Measurements from ENCODE around the gene COPS8.

The COPS8 gene

GRCh38 chr2:237125967-237126366, 40.3 kb downstream of the COPS8 start:
- Histone ChIP-seq H3K9me2 (ENCODE audit: low read depth, low read length) (no peaks in the 10 kb centered on the region), H3K27ac (ENCODE audit: low read depth, low read length, poor library complexity, severe bottlenecking) (no peak overlapping the region), H3K27me3 (ENCODE audit: insufficient read depth, low read length) (no peaks in the 10 kb centered on the region), H2AFZ (ENCODE audit: low read length) (no peak overlapping the region), H3F3A (ENCODE audit: insufficient read depth, low read length) (no peaks in the 10 kb centered on the region), H3K36me3 (ENCODE audit: insufficient read depth, low read length) (no peaks in the 10 kb centered on the region), H3K9ac (ENCODE audit: low read length) (no peak overlapping the region), H3K4me2 (ENCODE audit: low read length) (no peak overlapping the region), H3K4me3 (ENCODE audit: low read depth, low read length, poor library complexity, severe bottlenecking) (no peak overlapping the region), H3K79me2 (ENCODE audit: insufficient read depth, low read length) (no peaks in the 10 kb centered on the region), H4K20me1 (ENCODE audit: insufficient read depth, low read length) (no peaks in the 10 kb centered on the region), H3K9me3 (ENCODE audit: low read length) (no peaks in the 10 kb centered on the region), H3K4me1 (ENCODE audit: insufficient read depth, low read length, severe bottlenecking) (no peaks in the 10 kb centered on the region)
- TF ChIP-seq EZH2 (IDR thresholded peaks at IDR 0.05; ENCODE audit: borderline replicate concordance, low read length) (no peak), CTCF (IDR thresholded peaks at IDR 0.05; ENCODE audit: low read length) (no peak)

GRCh38 chr2:237126519-237127174, 41.0 kb downstream of the COPS8 start:
- no peaks in the 10 kb centered on the region for H4K20me1 ChIP-seq (ENCODE audit: insufficient read depth, low read length)
- no peaks in the 10 kb centered on the region for H3K4me1 ChIP-seq (ENCODE audit: insufficient read depth, low read length, severe bottlenecking)
- H3K36me3 ChIP-seq (ENCODE audit: insufficient read depth, low read length) = no peaks in the 10 kb centered on the region
- H3K79me2 ChIP-seq (ENCODE audit: insufficient read depth, low read length) = no peaks in the 10 kb centered on the region
- no peaks in the 10 kb centered on the region for H3K9me2 ChIP-seq (ENCODE audit: low read depth, low read length)
- no peak overlapping the region for H3K4me2 ChIP-seq (ENCODE audit: low read length)
- no peak overlapping the region for H3K4me3 ChIP-seq (ENCODE audit: low read depth, low read length, poor library complexity, severe bottlenecking)
- no peak overlapping the region for H3K27ac ChIP-seq (ENCODE audit: low read depth, low read length, poor library complexity, severe bottlenecking)
- H3K9ac ChIP-seq (ENCODE audit: low read length) = no peak overlapping the region
- TF ChIP-seq EZH2 (IDR thresholded peaks at IDR 0.05; ENCODE audit: borderline replicate concordance, low read length) (no peak), CTCF (IDR thresholded peaks at IDR 0.05; ENCODE audit: low read length) (no peak)
- H3K27me3 ChIP-seq (ENCODE audit: insufficient read depth, low read length) = no peaks in the 10 kb centered on the region
- no peaks in the 10 kb centered on the region for H3K9me3 ChIP-seq (ENCODE audit: low read length)
- H2AFZ ChIP-seq (ENCODE audit: low read length) = no peak overlapping the region
- no peaks in the 10 kb centered on the region for H3F3A ChIP-seq (ENCODE audit: insufficient read depth, low read length)

GRCh38 chr2:237128026-237128703, 42.5 kb downstream of the COPS8 start:
- Histone ChIP-seq H2AFZ (ENCODE audit: low read length) (no peak overlapping the region), H3K27me3 (ENCODE audit: insufficient read depth, low read length) (no peaks in the 10 kb centered on the region), H3K4me3 (ENCODE audit: low read depth, low read length, poor library complexity, severe bottlenecking) (no peak overlapping the region), H3K9ac (ENCODE audit: low read length) (no peak overlapping the region), H3K27ac (ENCODE audit: low read depth, low read length, poor library complexity, severe bottlenecking) (no peak overlapping the region), H3K9me2 (ENCODE audit: low read depth, low read length) (no peaks in the 10 kb centered on the region), H3K9me3 (ENCODE audit: low read length) (no peaks in the 10 kb centered on the region), H3F3A (ENCODE audit: insufficient read depth, low read length) (no peaks in the 10 kb centered on the region), H3K4me2 (ENCODE audit: low read length) (no peak overlapping the region), H3K4me1 (ENCODE audit: insufficient read depth, low read length, severe bottlenecking) (no peaks in the 10 kb centered on the region), H3K36me3 (ENCODE audit: insufficient read depth, low read length) (no peaks in the 10 kb centered on the region), H3K79me2 (ENCODE audit: insufficient read depth, low read length) (no peaks in the 10 kb centered on the region), H4K20me1 (ENCODE audit: insufficient read depth, low read length) (no peaks in the 10 kb centered on the region)
- TF ChIP-seq EZH2 (IDR thresholded peaks at IDR 0.05; ENCODE audit: borderline replicate concordance, low read length) (no peak), CTCF (IDR thresholded peaks at IDR 0.05; ENCODE audit: low read length) (no peak)
